ENCODE data around the gene THSD7B.

DNA sequence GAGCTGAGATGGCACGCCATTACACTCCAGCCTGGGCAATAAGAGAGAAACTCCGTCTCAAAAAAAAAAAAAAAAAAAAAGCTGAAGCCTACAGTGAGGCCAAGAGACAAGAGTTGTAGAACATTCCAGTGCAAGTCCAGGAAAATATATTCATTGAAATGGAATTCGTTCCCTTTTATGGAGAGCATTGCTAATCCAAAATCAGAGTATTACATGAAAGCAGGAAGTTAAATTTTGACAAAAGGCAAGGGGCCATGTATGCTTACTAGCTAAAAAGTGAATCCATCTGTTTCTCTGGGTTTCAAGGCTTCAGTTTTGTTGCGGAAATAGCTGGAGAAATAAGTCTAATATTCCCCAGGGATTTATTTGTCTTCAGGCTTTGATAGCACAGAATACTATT lies 471.7 kb downstream of the THSD7B start:
- no peak for TF ChIP-seq BACH2 (CRISPR knock-in tag; IDR thresholded peaks at IDR 0.05; ENCODE audit: borderline replicate concordance)
- no peak for TF ChIP-seq ZFP3 (CRISPR knock-in tag; IDR thresholded peaks at IDR 0.05)
- TF ChIP-seq CSDC2 (CRISPR knock-in tag; IDR thresholded peaks at IDR 0.05), result no peak
- no peak for TF ChIP-seq TCF4 (CRISPR knock-in tag; IDR thresholded peaks at IDR 0.05; ENCODE audit: borderline replicate concordance)
- TF ChIP-seq, protein P1, sequence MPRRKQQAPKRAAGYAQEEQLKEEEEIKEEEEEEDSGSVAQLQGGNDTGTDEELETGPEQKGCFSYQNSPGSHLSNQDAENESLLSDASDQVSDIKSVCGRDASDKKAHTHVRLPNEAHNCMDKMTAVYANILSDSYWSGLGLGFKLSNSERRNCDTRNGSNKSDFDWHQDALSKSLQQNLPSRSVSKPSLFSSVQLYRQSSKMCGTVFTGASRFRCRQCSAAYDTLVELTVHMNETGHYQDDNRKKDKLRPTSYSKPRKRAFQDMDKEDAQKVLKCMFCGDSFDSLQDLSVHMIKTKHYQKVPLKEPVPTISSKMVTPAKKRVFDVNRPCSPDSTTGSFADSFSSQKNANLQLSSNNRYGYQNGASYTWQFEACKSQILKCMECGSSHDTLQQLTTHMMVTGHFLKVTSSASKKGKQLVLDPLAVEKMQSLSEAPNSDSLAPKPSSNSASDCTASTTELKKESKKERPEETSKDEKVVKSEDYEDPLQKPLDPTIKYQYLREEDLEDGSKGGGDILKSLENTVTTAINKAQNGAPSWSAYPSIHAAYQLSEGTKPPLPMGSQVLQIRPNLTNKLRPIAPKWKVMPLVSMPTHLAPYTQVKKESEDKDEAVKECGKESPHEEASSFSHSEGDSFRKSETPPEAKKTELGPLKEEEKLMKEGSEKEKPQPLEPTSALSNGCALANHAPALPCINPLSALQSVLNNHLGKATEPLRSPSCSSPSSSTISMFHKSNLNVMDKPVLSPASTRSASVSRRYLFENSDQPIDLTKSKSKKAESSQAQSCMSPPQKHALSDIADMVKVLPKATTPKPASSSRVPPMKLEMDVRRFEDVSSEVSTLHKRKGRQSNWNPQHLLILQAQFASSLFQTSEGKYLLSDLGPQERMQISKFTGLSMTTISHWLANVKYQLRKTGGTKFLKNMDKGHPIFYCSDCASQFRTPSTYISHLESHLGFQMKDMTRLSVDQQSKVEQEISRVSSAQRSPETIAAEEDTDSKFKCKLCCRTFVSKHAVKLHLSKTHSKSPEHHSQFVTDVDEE (CRISPR knock-in tag; IDR thresholded peaks at IDR 0.05), result no peak
- no peak for TF ChIP-seq ZFP30 (CRISPR knock-in tag; IDR thresholded peaks at IDR 0.05)
- TF ChIP-seq ARNTL (CRISPR knock-in tag; IDR thresholded peaks at IDR 0.05; ENCODE audit: borderline replicate concordance, low read depth), result no peak
- no peak for TF ChIP-seq TOX (CRISPR knock-in tag; IDR thresholded peaks at IDR 0.05; ENCODE audit: borderline replicate concordance)

All from SK-N-SH treated with all-trans-retinoic acid at 6 μM for 48 hours (cell line).